ENCODE results near the gene ZNF394. TPM values are rescaled to one million over a fixed set of nuclear protein-coding genes. Genes with fewer than 3 reads are reported as not detected.

The ZNF394 gene
- total and polyA plus RNA-seq, 2 of the 4 experiments (the other 2 are of a cell fraction) = 10.9 to 24.7 TPM

GRCh38 chr7:99478464-99479440 lies 21.3 kb downstream of the ZNF394 start:
- dilution Hi-C loops (cut with HindIII; ENCODE audit: low sequenced_read_pairs, unreplicated experiment) = no loop called here
- no peak overlapping the region for H4K8ac ChIP-seq (ENCODE audit: low read depth in 2 of 2, low read length in 2 of 2)
- H3K4me3 ChIP-seq (ENCODE audit: insufficient read depth, low read depth, low read length) = no peak overlapping the region
- ChIA-PET CTCF (no interaction called here), POLR2A (ENCODE audit: unreplicated experiment) (no interaction called here)
- no peak overlapping the region for H3K56ac ChIP-seq (ENCODE audit: extremely low read depth, insufficient read depth, low read length)
- no peak overlapping the region for H2BK120ac ChIP-seq (ENCODE audit: low read depth, low read length)
- no peak overlapping the region for H3K23ac ChIP-seq (ENCODE audit: low read depth, low read length)
- H3K4me2 ChIP-seq (ENCODE audit: low read depth, low read length) = no peak overlapping the region
- in situ Hi-C loops (cut with MboI; ENCODE audit: low sequenced_read_pairs) = no loop called here
- no peak overlapping the region for H2AK5ac ChIP-seq (ENCODE audit: low read depth, low read length)
- H2AK9ac ChIP-seq (replicated peaks; ENCODE audit: low read depth, low read length, poor library complexity) = no peak overlapping the region
- no peak overlapping the region for H3K14ac ChIP-seq (replicated peaks; ENCODE audit: low read depth, low read length)
- H3K9ac ChIP-seq (ENCODE audit: low read depth, low read length) = no peak overlapping the region
- H3K4ac ChIP-seq (ENCODE audit: low read depth, low read length) = no peak overlapping the region
- H2AFZ ChIP-seq (replicated peaks; ENCODE audit: low read length, poor library complexity) = no peak overlapping the region
- H2BK15ac ChIP-seq (ENCODE audit: low read depth, low read length) = no peak overlapping the region
- H3K36me3 ChIP-seq (ENCODE audit: control insufficient read depth, insufficient read depth, low read length) = peaks cover 14% of the 10 kb centered on the region
- intact Hi-C loops (cut with micrococcal nuclease) = no loop called here
- no peak for DNase-seq
- H4K20me1 ChIP-seq (ENCODE audit: insufficient read depth, low read length) = 0 out of 2 replicates have a peak, but pooled peaks cover 2% of the 10 kb centered on the region
- no TSS peak for BruUV-seq (replicated peaks)
- no peak overlapping the region for H3K18ac ChIP-seq (ENCODE audit: low read depth, low read length)
- H3K27me3 ChIP-seq (ENCODE audit: control insufficient read depth, insufficient read depth, low read length) = no peaks in the 10 kb centered on the region
- no peak overlapping the region for H2BK5ac ChIP-seq (ENCODE audit: low read depth, low read length, poor library complexity, severe bottlenecking)
- no peak overlapping the region for H4K5ac ChIP-seq (ENCODE audit: low read depth, low read length)
- no peak overlapping the region for H2BK20ac ChIP-seq (ENCODE audit: low read depth, low read length)
- WGBS, 2 experiments (ENCODE audit: extremely low coverage in 2 of 2, insufficient read length in 1 of 2) = 98% methylated on average over 5 of the region's 15 CpGs; no CpG with 5 or more reads in 1 of the 2 experiments
- no peaks in the 10 kb centered on the region for H3K9me3 ChIP-seq (ENCODE audit: control insufficient read depth, insufficient read depth, low read length)
- TF ChIP-seq POLR2A (IDR thresholded peaks at IDR 0.05; ENCODE audit: low read depth, low read length) (no peak), CTCF (conservative IDR thresholded peaks at IDR 0.05; ENCODE audit: low read depth, low read length) (no peak), ELK1 (IDR thresholded peaks at IDR 0.05; ENCODE audit: borderline replicate concordance, low read depth, low read length) (no peak), MXI1 (IDR thresholded peaks at IDR 0.05; ENCODE audit: borderline replicate concordance, low read depth, low read length) (no peak), CHD1 (IDR thresholded peaks at IDR 0.05; ENCODE audit: low read depth, low read length) (no peak), NFE2L2 (IDR thresholded peaks at IDR 0.05; ENCODE audit: low read depth, low read length) (no peak), MAFK (IDR thresholded peaks at IDR 0.05; ENCODE audit: low read depth, low read length) (no peak)
- ATAC-seq (ENCODE audit: low read depth) = no peak
- 0 out of 2 replicates have a peak, but pooled peaks cover 2% of the 10 kb centered on the region for H3K4me1 ChIP-seq (ENCODE audit: control insufficient read depth, insufficient read depth, low read length)
- H4K91ac ChIP-seq (ENCODE audit: insufficient read depth, low read depth, low read length) = no peak overlapping the region
- H3K79me1 ChIP-seq (ENCODE audit: low read depth in 1 of 2, low read length in 2 of 2) = peaks cover 19 to 38% of the 10 kb centered on the region in 2 experiments
- H3K9me1 ChIP-seq (ENCODE audit: insufficient read depth, low read length) = peaks cover 5% of the 10 kb centered on the region; the same call in 1 of the 2 replicates
- H3K27ac ChIP-seq (ENCODE audit: insufficient read depth, low read length) = no peak overlapping the region
